Dedifferentiated amniotic fluid mesenchymal stem cell (primary cell): Measurements from ENCODE around the gene OXA1L.
"Not testable (repeated sequence)": the region's sequence is repeated elsewhere in the genome, so short reads cannot be mapped to it uniquely, and the experiment has no call there.

Experiments
- DNase-seq: peaks from one replicate; pipeline ENCODE4 v3.0.0-alpha.2; 2016; ENCODE audit errors: extremely low spot score

Gene OXA1L

GRCh38 chr14:22798528-22798927, 32.0 kb downstream of the OXA1L start:
- no peak for DNase-seq

- DNase-seq = no peak
Observed at GRCh38 chr14:22800346-22800745, 33.9 kb downstream of the OXA1L start.

GRCh38 chr14:22801716-22802115, 35.2 kb downstream of the OXA1L start:
- DNase-seq = no peak

GRCh38 chr14:22802860-22803686, 36.6 kb downstream of the OXA1L start:
- no peak for DNase-seq

GRCh38 chr14:22803687-22803974, 37.1 kb downstream of the OXA1L start:
- DNase-seq = no peak

GRCh38 chr14:22805235-22805634, 38.7 kb downstream of the OXA1L start:
- not testable (repeated sequence) for DNase-seq

GRCh38 chr14:22807432-22808087, 41.1 kb downstream of the OXA1L start:
- no peak for DNase-seq

GRCh38 chr14:22808388-22809209, 42.1 kb downstream of the OXA1L start:
- DNase-seq = no peak

GRCh38 chr14:22811722-22812121, 45.2 kb downstream of the OXA1L start:
- no peak for DNase-seq

GRCh38 chr14:22812744-22813143, 46.3 kb downstream of the OXA1L start:
- no peak for DNase-seq

GRCh38 chr14:22813145-22813544, 46.7 kb downstream of the OXA1L start:
- DNase-seq = no peak

- no peak for DNase-seq
Observed at GRCh38 chr14:22814373-22814772, 47.9 kb downstream of the OXA1L start.

- DNase-seq = no peak
Observed at GRCh38 chr14:22814941-22815713, 48.6 kb downstream of the OXA1L start, which contains the start of gene SLC7A7. TSS of gene SLC7A7 (minus strand) at chr14:22815435. CDS start at chr14:22813398, 2,037 bp downstream.

GRCh38 chr14:22819151-22819988, 52.9 kb downstream of the OXA1L start:
- peak; percentile 74 for DNase-seq

- DNase-seq = peak; percentile 39
Observed at GRCh38 chr14:22820731-22821130, 54.2 kb downstream of the OXA1L start.

GRCh38 chr14:22821193-22822015, 54.9 kb downstream of the OXA1L start:
- DNase-seq = no peak

- no peak for DNase-seq
Observed at GRCh38 chr14:22822016-22822570, 55.6 kb downstream of the OXA1L start.
